Neuronal stem cell (in vitro differentiated cells): Measurements from ENCODE around the gene MBTPS1.

ENCODE experiments used
- DNase-seq: peaks from one replicate; pipeline ENCODE4 v3.0.0-alpha.2; 2013; ENCODE audit warnings: low spot score
- H2AFZ ChIP-seq: one replicate; pipeline ENCODE4 v1.6.1; 2013; ENCODE audit warnings: mild to moderate bottlenecking, low read length, inconsistent platforms
- H2AK5ac ChIP-seq: 2 replicates; pipeline ENCODE4 v1.6.1; 2013; ENCODE audit warnings: low read depth, mild to moderate bottlenecking, inconsistent platforms, low read length, moderate library complexity, mixed read lengths
- H2BK120ac ChIP-seq: 2 replicates; pipeline ENCODE4 v1.6.1; 2013; ENCODE audit warnings: low read depth, mild to moderate bottlenecking, inconsistent platforms, low read length, moderate library complexity, mixed read lengths
- H2BK12ac ChIP-seq: one replicate; pipeline ENCODE4 v1.6.1; 2013; ENCODE audit warnings: low read length, inconsistent platforms
- H2BK15ac ChIP-seq: 2 replicates; pipeline ENCODE4 v1.6.1; 2013; ENCODE audit warnings: mild to moderate bottlenecking, low read length, inconsistent platforms, mixed read lengths
- H2BK5ac ChIP-seq: one replicate; pipeline ENCODE4 v1.6.1; 2013; ENCODE audit warnings: inconsistent platforms, mild to moderate bottlenecking, low read length, moderate library complexity
- H3K14ac ChIP-seq: one replicate; pipeline ENCODE4 v1.6.1; 2013; ENCODE audit warnings: low read length, inconsistent platforms
- H3K18ac ChIP-seq: 2 replicates; pipeline ENCODE4 v1.6.1; 2013; ENCODE audit warnings: low read length, inconsistent platforms
- H3K23ac ChIP-seq: 2 replicates; pipeline ENCODE4 v1.6.1; 2013; ENCODE audit warnings: low read depth, mild to moderate bottlenecking, mixed read lengths, low read length, inconsistent platforms; ENCODE audit not compliant: poor library complexity
- H3K27ac ChIP-seq: replicated peaks from 3 replicates; pipeline ENCODE4 v1.5.1; 2013; ENCODE audit warnings: low read length, inconsistent platforms
- H3K27me3 ChIP-seq, 3 experiments: 2 replicates each; pipeline ENCODE4 v1.6.1; 2013; ENCODE audit warnings: low read length in 3 of 3, mild to moderate bottlenecking in 2 of 3, inconsistent platforms in 1 of 3, low read depth in 1 of 3, mixed read lengths in 1 of 3, moderate library complexity in 1 of 3; ENCODE audit not compliant: control insufficient read depth in 3 of 3, insufficient read depth in 3 of 3
- H3K36me3 ChIP-seq, 2 donors: replicated peaks in 1 of 2; 2 replicates each; pipeline ENCODE4 v1.6.1; 2013; ENCODE audit warnings: low read length in 2 of 2; ENCODE audit not compliant: control insufficient read depth in 2 of 2, insufficient read depth in 2 of 2
- H3K4ac ChIP-seq: 2 replicates; pipeline ENCODE4 v1.6.1; 2013; ENCODE audit warnings: inconsistent platforms, mild to moderate bottlenecking, low read length, moderate library complexity
- H3K4me1 ChIP-seq, 2 donors: 1 replicate in 1 of 2; 2 replicates in 1 of 2; pipeline ENCODE4 v1.6.1; 2013; ENCODE audit warnings: low read length in 2 of 2, low read depth in 1 of 2; ENCODE audit not compliant: control insufficient read depth in 2 of 2, insufficient read depth in 1 of 2
- H3K4me2 ChIP-seq: one replicate; pipeline ENCODE4 v1.6.1; 2013; ENCODE audit warnings: mild to moderate bottlenecking, low read length, inconsistent platforms; ENCODE audit not compliant: insufficient read depth, poor library complexity, severe bottlenecking
- H3K4me3 ChIP-seq, 2 donors: 2 replicates each; pipeline ENCODE4 v1.5.1; 2013; ENCODE audit warnings: low read length in 2 of 2, mild to moderate bottlenecking in 2 of 2, inconsistent platforms in 1 of 2, moderate library complexity in 1 of 2
- H3K79me1 ChIP-seq: one replicate; pipeline ENCODE4 v1.6.1; 2013; ENCODE audit warnings: low read depth, mild to moderate bottlenecking, inconsistent platforms, low read length, moderate library complexity
- H3K9ac ChIP-seq: one replicate; pipeline ENCODE4 v1.6.1; 2013; ENCODE audit warnings: mild to moderate bottlenecking, low read depth, low read length, inconsistent platforms; ENCODE audit not compliant: poor library complexity
- H3K9me3 ChIP-seq, 2 donors: replicated peaks in 1 of 2; 2 replicates each; pipeline versions ENCODE3 to v1.6.1; 2013; ENCODE audit warnings: low read length in 2 of 2, mild to moderate bottlenecking in 2 of 2, inconsistent platforms in 1 of 2, low read depth in 1 of 2, mixed read lengths in 1 of 2, moderate library complexity in 1 of 2; ENCODE audit not compliant: control insufficient read depth in 2 of 2, insufficient read depth in 1 of 2
- H4K8ac ChIP-seq: one replicate; pipeline ENCODE4 v1.6.1; 2013; ENCODE audit warnings: low read depth, mild to moderate bottlenecking, inconsistent platforms, low read length, moderate library complexity
- H4K91ac ChIP-seq: one replicate; pipeline ENCODE4 v1.6.1; 2013; ENCODE audit warnings: low read length, low read depth, mild to moderate bottlenecking, inconsistent platforms; ENCODE audit not compliant: poor library complexity
- WGBS, 2 donors: extraction: QIAGEN DNeasy Blood & Tissue Kit; methylation state at CpG; one replicate each; pipeline ENCODE4 v1.1.7; 2013; ENCODE audit warnings: missing lambda C conversion rate in 2 of 2, mixed read lengths in 1 of 2; ENCODE audit not compliant: insufficient read length in 2 of 2, insufficient replicate concordance in 1 of 2; ENCODE audit errors: extremely low coverage in 2 of 2; 5-methylcytosine and 5-hydroxymethylcytosine counted together

The MBTPS1 gene

DNA sequence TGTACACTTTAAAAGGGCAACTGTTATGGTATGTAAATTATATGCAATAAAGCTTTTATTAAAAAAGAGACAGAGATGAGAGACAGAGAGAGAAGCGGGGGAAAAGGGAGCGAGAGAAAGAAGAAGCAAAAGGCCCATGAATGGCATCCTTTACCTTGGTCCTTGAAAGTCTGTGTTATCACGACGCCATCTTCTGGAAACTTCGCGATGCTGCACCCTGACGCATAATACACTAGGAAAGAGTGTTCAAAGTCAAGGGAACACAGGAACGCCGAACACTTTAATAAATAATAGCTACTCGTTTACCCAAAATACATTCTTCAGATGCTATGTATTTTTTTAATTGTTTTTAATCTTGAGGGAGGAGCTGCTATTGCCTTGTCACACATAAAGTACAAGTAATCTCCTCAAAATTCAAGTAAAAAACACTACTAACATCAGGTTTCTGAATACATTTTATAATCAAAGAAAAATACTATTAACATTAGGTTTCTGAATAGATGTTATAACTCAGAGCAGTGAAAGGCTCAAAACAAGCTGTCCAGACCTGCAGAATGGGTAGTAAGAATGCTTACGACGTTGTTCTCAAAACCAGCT, 51.1 kb downstream of the MBTPS1 start:
- Histone ChIP-seq H3K79me1 (no peaks in the 10 kb centered on the region), H3K9ac (no peak overlapping the region), H3K23ac (no peak overlapping the region), H4K8ac (no peak overlapping the region), H3K4me1 (peaks cover 4 to 6% of the 10 kb centered on the region in 2 donors), H2BK15ac (no peak overlapping the region), H3K18ac (no peak overlapping the region), H2BK5ac (no peak overlapping the region), H3K27me3 (no peaks in the 10 kb centered on the region), H3K4me2 (no peak overlapping the region), H4K91ac (no peak overlapping the region), H2BK120ac (no peak overlapping the region), H3K27ac (no peak overlapping the region), H3K4ac (no peak overlapping the region), H3K4me3 (no peak overlapping the region), H2BK12ac (no peak overlapping the region), H3K36me3 (peaks cover 41 to 93% of the 10 kb centered on the region in 2 donors), H2AK5ac (no peak overlapping the region), H2AFZ (no peak overlapping the region), H3K14ac (no peak overlapping the region), H3K9me3 (no peaks in the 10 kb centered on the region)
- DNase-seq: no peak
- no CpG with 5 or more reads among the region's 12 CpGs for WGBS, 2 donors

DNA sequence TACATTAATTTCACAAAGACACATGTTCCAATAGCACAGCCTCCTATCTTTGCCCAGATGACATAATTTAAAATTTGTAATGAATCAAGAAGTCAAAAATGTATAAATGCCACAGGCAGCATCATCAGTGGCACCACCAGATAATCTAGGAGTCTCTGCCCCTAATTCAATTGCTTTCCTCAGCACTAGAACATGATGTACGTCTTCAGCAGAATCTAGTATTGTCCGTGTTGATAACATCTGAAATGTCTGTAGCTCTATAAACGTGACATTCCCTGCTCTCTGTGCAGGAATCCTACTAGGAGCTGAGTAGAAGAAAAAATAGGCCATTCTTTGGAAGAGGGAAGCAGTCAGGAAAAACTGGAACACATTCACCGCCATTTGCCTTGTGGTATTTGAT, 52.8 kb downstream of the MBTPS1 start:
- no CpG with 5 or more reads among the region's 4 CpGs for WGBS, 2 donors
- H3K4me3 ChIP-seq: no peak overlapping the region
- no peak overlapping the region for H4K91ac ChIP-seq
- no peak overlapping the region for H3K14ac ChIP-seq
- no peak overlapping the region for H3K4ac ChIP-seq
- no peak overlapping the region for H2AK5ac ChIP-seq
- no peak overlapping the region for H4K8ac ChIP-seq
- peaks cover 41 to 93% of the 10 kb centered on the region in 2 donors for H3K36me3 ChIP-seq
- no peak overlapping the region for H2AFZ ChIP-seq
- H3K9me3 ChIP-seq: no peaks in the 10 kb centered on the region
- H3K4me1 ChIP-seq: peaks cover 4 to 6% of the 10 kb centered on the region in 2 donors
- no peak overlapping the region for H3K23ac ChIP-seq
- H2BK12ac ChIP-seq: no peak overlapping the region
- no peak for DNase-seq
- no peaks in the 10 kb centered on the region for H3K27me3 ChIP-seq
- H3K4me2 ChIP-seq: no peak overlapping the region
- H3K18ac ChIP-seq: no peak overlapping the region
- no peak overlapping the region for H3K27ac ChIP-seq
- no peak overlapping the region for H3K9ac ChIP-seq
- H3K79me1 ChIP-seq: no peaks in the 10 kb centered on the region
- H2BK120ac ChIP-seq: no peak overlapping the region
- H2BK15ac ChIP-seq: no peak overlapping the region
- H2BK5ac ChIP-seq: no peak overlapping the region

DNA sequence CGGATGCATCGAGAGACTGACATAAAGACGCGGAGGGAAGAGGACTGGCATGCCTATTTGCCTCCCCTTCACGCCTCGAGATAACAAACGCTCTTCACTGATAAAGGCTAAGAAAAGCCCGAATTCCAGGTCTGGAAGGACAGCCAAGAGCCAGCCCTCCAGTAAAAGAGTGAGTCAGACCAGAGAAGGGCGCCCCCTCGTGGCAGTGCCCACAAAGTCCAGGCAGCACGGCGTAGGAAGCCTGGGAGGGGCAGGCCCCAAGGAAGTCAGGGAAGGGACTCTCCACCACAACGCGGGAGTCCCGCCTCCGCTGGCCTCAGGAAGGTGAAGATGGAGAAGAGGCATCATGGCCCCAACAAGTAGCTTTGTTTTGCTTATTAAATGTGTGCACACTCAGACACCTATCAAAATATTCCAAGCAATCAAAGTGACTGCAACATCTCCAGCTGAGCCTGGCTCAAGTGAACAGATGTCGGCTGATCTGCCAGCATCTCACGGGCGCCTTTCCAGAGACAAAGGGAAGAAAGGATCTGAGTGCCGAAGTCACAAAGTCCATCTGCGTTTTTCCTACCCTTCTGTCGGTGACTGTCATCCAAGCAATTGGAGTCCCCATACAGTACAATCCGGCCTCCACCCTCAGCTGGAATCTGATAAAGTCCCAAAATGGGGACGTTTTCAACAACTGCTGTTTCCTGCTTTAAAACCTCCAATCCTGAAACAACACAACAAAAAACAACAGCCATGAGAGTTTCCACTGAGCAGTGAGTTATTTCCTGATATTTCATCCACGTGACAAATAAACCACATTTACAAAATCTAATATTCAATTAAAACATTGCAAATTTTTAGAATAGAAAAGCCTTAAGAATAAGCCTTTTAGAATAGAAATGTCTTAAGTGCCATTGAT, 53.8 kb downstream of the MBTPS1 start:
- no peak overlapping the region for H2BK15ac ChIP-seq
- H2BK5ac ChIP-seq: no peak overlapping the region
- no peak overlapping the region for H3K4me3 ChIP-seq
- no peak overlapping the region for H4K91ac ChIP-seq
- no peak overlapping the region for H3K14ac ChIP-seq
- H3K79me1 ChIP-seq: no peaks in the 10 kb centered on the region
- H2AK5ac ChIP-seq: no peak overlapping the region
- H3K4me1 ChIP-seq: peaks cover 4 to 6% of the 10 kb centered on the region in 2 donors
- DNase-seq: peak; percentile 86
- WGBS, 2 donors: 100% methylated on average over 1 of the region's 25 CpGs; no CpG with 5 or more reads in 1 of the 2 donors
- H3K27me3 ChIP-seq: no peaks in the 10 kb centered on the region
- H4K8ac ChIP-seq: no peak overlapping the region
- no peak overlapping the region for H2BK120ac ChIP-seq
- H2BK12ac ChIP-seq: no peak overlapping the region
- H3K9me3 ChIP-seq: no peaks in the 10 kb centered on the region
- no peak overlapping the region for H3K23ac ChIP-seq
- H3K9ac ChIP-seq: no peak overlapping the region
- no peak overlapping the region for H3K27ac ChIP-seq
- no peak overlapping the region for H3K4me2 ChIP-seq
- no peak overlapping the region for H2AFZ ChIP-seq
- no peak overlapping the region for H3K4ac ChIP-seq
- peaks cover 36 to 93% of the 10 kb centered on the region in 2 donors for H3K36me3 ChIP-seq
- H3K18ac ChIP-seq: no peak overlapping the region

DNA sequence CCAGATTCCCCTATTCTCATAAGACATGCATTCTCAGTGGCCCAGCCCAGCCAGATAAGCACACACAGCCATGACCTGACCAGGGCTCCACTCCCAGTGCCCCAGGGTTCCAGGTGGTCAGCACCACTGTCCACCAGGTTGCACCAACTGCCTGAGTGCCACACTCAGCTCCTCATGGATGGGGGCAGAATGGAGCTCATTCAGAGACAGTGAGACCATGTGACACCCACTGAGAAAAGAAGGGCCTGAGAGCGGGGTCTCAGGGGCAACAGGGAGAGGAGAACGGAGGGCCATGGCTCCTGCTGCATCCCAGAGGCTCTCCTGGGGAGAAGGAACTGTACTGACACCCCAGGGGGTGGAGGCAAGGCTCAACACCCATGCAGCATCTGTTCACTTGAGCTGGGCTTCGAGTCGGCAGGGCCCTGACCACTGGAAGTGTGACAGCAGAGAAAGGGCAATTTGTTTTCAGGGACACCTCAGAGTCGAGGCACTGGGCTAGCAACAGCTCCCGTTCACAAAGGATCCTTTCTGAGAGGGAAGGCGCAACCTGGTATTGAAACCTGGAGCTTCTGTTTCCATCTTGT, 55.4 kb downstream of the MBTPS1 start:
- no peak overlapping the region for H3K4me3 ChIP-seq
- H3K9me3 ChIP-seq: no peaks in the 10 kb centered on the region
- H3K27me3 ChIP-seq: no peaks in the 10 kb centered on the region
- H3K4me2 ChIP-seq: no peak overlapping the region
- H2BK12ac ChIP-seq: no peak overlapping the region
- H3K79me1 ChIP-seq: no peaks in the 10 kb centered on the region
- H2AK5ac ChIP-seq: no peak overlapping the region
- peaks cover 37 to 93% of the 10 kb centered on the region in 2 donors for H3K36me3 ChIP-seq
- no peak overlapping the region for H4K8ac ChIP-seq
- no peak overlapping the region for H2BK120ac ChIP-seq
- H3K4me1 ChIP-seq: peaks cover 4 to 6% of the 10 kb centered on the region in 2 donors
- no peak overlapping the region for H3K9ac ChIP-seq
- no peak overlapping the region for H3K27ac ChIP-seq
- no peak overlapping the region for H2AFZ ChIP-seq
- H3K4ac ChIP-seq: no peak overlapping the region
- no peak overlapping the region for H2BK5ac ChIP-seq
- no peak overlapping the region for H4K91ac ChIP-seq
- H3K14ac ChIP-seq: no peak overlapping the region
- DNase-seq: no peak
- WGBS, 2 donors: no CpG with 5 or more reads among the region's 7 CpGs
- no peak overlapping the region for H3K18ac ChIP-seq
- H3K23ac ChIP-seq: peak overlapping the region; percentile 11
- no peak overlapping the region for H2BK15ac ChIP-seq
